ENCODE data around the gene DIP2C.
"Not testable (repeated sequence)": the region's sequence is repeated elsewhere in the genome, so short reads cannot be mapped to it uniquely, and the experiment has no call there.

The DIP2C gene

DNA sequence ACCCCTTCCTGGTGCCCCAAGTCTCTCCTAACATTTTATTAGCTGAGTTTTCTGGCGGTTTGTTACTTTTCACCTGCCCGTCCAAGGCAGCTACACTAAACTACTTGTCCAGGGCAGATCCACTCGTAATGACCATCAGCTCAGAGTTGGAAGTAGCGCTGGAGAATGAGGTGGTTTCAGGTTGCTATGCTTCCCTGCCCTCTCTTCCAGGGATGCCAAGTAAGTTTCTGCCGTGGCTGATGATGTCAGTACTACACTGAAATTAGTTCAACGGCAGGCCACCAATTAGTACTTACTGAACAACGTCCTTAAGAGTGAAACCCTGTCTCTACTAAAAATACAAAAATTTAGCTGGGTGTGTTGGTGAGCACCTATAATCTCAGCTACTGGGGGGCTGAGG lies 55.2 kb downstream of the DIP2C start:
- H3K27me3 ChIP-seq (ENCODE audit: insufficient read depth, low read length), result no peaks in the 10 kb centered on the region
- H3K79me2 ChIP-seq (ENCODE audit: control insufficient read depth, insufficient read depth, low read length, poor library complexity), result peaks cover 3% of the 10 kb centered on the region
- H3K23ac ChIP-seq (ENCODE audit: low read length), result no peak overlapping the region
- H2AK5ac ChIP-seq (ENCODE audit: low read length), result no peak overlapping the region
- WGBS (ENCODE audit: extremely low coverage, insufficient coverage, insufficient read length), result no CpG with 5 or more reads among the region's 7 CpGs
- H3K79me1 ChIP-seq (ENCODE audit: low read length), result no peaks in the 10 kb centered on the region
- H2AFZ ChIP-seq (ENCODE audit: insufficient read depth, low read length, poor library complexity), result no peak overlapping the region
- no peak overlapping the region for H3K18ac ChIP-seq (ENCODE audit: low read length)
- no peak overlapping the region for H4K8ac ChIP-seq (ENCODE audit: low read depth, low read length)
- H3K36me3 ChIP-seq (ENCODE audit: control insufficient read depth in 1 of 2, insufficient read depth in 2 of 2, low read length in 2 of 2), result peaks cover 0 to 6% of the 10 kb centered on the region in 2 experiments
- H3K4ac ChIP-seq (ENCODE audit: low read depth, low read length), result no peak overlapping the region
- no peak overlapping the region for H3K9ac ChIP-seq (ENCODE audit: low read length)
- no peak overlapping the region for H3K14ac ChIP-seq (ENCODE audit: low read length)
- H3K4me2 ChIP-seq (ENCODE audit: low read length), result no peak overlapping the region
- no peak overlapping the region for H2BK5ac ChIP-seq (ENCODE audit: low read depth, low read length, poor library complexity)
- H3K27ac ChIP-seq (ENCODE audit: low read depth, low read length), result no peak overlapping the region
- H2BK12ac ChIP-seq (ENCODE audit: low read length), result no peak overlapping the region
- H3K4me1 ChIP-seq (ENCODE audit: control insufficient read depth in 1 of 2, insufficient read depth in 2 of 2, low read length in 2 of 2), result peaks cover 3 to 7% of the 10 kb centered on the region in 2 experiments
- no peak overlapping the region for H2BK120ac ChIP-seq (ENCODE audit: insufficient read depth, low read length, poor library complexity)
- no peak overlapping the region for H4K12ac ChIP-seq (ENCODE audit: low read depth, low read length)
- H4K91ac ChIP-seq (ENCODE audit: low read depth, low read length), result no peak overlapping the region
- no peak overlapping the region for H3K4me3 ChIP-seq (ENCODE audit: low read depth, low read length)
- H3K9me3 ChIP-seq (ENCODE audit: insufficient read depth, low read depth, low read length), result no peaks in the 10 kb centered on the region
- DNase-seq, result no peak

GRCh38 chr10:633279-634245 lies 55.9 kb downstream of the DIP2C start:
- peak overlapping the region; percentile 76 for H3K18ac ChIP-seq (ENCODE audit: low read length)
- H2AFZ ChIP-seq (ENCODE audit: insufficient read depth, low read length, poor library complexity), result peak overlapping the region; percentile 19
- no peak overlapping the region for H3K14ac ChIP-seq (ENCODE audit: low read length)
- no peak overlapping the region for H4K12ac ChIP-seq (ENCODE audit: low read depth, low read length)
- H4K8ac ChIP-seq (ENCODE audit: low read depth, low read length), result no peak overlapping the region
- no peak overlapping the region for H3K27ac ChIP-seq (ENCODE audit: low read depth, low read length)
- no peak overlapping the region for H3K4me2 ChIP-seq (ENCODE audit: low read length)
- no peaks in the 10 kb centered on the region for H3K79me1 ChIP-seq (ENCODE audit: low read length)
- peaks cover 3 to 7% of the 10 kb centered on the region in 2 experiments for H3K4me1 ChIP-seq (ENCODE audit: control insufficient read depth in 1 of 2, insufficient read depth in 2 of 2, low read length in 2 of 2)
- no peak overlapping the region for H3K23ac ChIP-seq (ENCODE audit: low read length)
- no peak overlapping the region for H3K4me3 ChIP-seq (ENCODE audit: low read depth, low read length)
- no peak overlapping the region for H2BK12ac ChIP-seq (ENCODE audit: low read length)
- peaks cover 3% of the 10 kb centered on the region for H3K79me2 ChIP-seq (ENCODE audit: control insufficient read depth, insufficient read depth, low read length, poor library complexity)
- H3K27me3 ChIP-seq (ENCODE audit: insufficient read depth, low read length), result no peaks in the 10 kb centered on the region
- no peak overlapping the region for H2BK120ac ChIP-seq (ENCODE audit: insufficient read depth, low read length, poor library complexity)
- no peak overlapping the region for H4K91ac ChIP-seq (ENCODE audit: low read depth, low read length)
- DNase-seq, result no peak
- no peaks in the 10 kb centered on the region for H3K9me3 ChIP-seq (ENCODE audit: insufficient read depth, low read depth, low read length)
- H3K36me3 ChIP-seq (ENCODE audit: control insufficient read depth in 1 of 2, insufficient read depth in 2 of 2, low read length in 2 of 2), result peaks cover 0 to 6% of the 10 kb centered on the region in 2 experiments
- H2BK5ac ChIP-seq (ENCODE audit: low read depth, low read length, poor library complexity), result no peak overlapping the region
- WGBS (ENCODE audit: extremely low coverage, insufficient coverage, insufficient read length), result no CpG with 5 or more reads among the region's 39 CpGs
- no peak overlapping the region for H3K9ac ChIP-seq (ENCODE audit: low read length)
- H2AK5ac ChIP-seq (ENCODE audit: low read length), result no peak overlapping the region
- H3K4ac ChIP-seq (ENCODE audit: low read depth, low read length), result no peak overlapping the region

DNA sequence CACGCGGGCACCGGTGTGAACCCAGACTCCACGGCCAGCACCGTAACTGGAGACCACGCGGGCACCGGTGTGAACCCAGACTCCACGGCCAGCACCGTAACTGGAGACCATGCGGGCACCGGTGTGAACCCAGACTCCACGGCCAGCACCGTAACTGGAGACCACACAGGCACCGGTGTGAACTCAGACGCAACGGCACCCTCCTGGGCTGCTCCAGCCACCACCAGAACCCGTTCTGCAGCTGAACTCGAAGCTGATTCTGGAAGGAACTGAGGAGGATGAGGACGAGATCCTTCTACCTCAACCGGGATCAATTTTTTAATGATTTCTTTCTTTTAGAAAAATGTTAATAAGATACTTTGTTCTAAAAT lies 56.7 kb downstream of the DIP2C start:
- not testable (repeated sequence) for H3K4me1 ChIP-seq (ENCODE audit: control insufficient read depth in 1 of 2, insufficient read depth in 2 of 2, low read length in 2 of 2); H2BK120ac ChIP-seq (ENCODE audit: insufficient read depth, low read length, poor library complexity); H3K27me3 ChIP-seq (ENCODE audit: insufficient read depth, low read length); H3K27ac ChIP-seq (ENCODE audit: low read depth, low read length); H3K4me2 ChIP-seq (ENCODE audit: low read length); H3K9me3 ChIP-seq (ENCODE audit: insufficient read depth, low read depth, low read length); H4K91ac ChIP-seq (ENCODE audit: low read depth, low read length); H3K36me3 ChIP-seq (ENCODE audit: control insufficient read depth in 1 of 2, insufficient read depth in 2 of 2, low read length in 2 of 2); H3K4me3 ChIP-seq (ENCODE audit: low read depth, low read length); H3K79me1 ChIP-seq (ENCODE audit: low read length); DNase-seq; H4K12ac ChIP-seq (ENCODE audit: low read depth, low read length); H2BK5ac ChIP-seq (ENCODE audit: low read depth, low read length, poor library complexity); H3K23ac ChIP-seq (ENCODE audit: low read length); H3K79me2 ChIP-seq (ENCODE audit: control insufficient read depth, insufficient read depth, low read length, poor library complexity); H2AFZ ChIP-seq (ENCODE audit: insufficient read depth, low read length, poor library complexity); H2BK12ac ChIP-seq (ENCODE audit: low read length); H4K8ac ChIP-seq (ENCODE audit: low read depth, low read length); H3K9ac ChIP-seq (ENCODE audit: low read length); H3K18ac ChIP-seq (ENCODE audit: low read length); H2AK5ac ChIP-seq (ENCODE audit: low read length); H3K14ac ChIP-seq (ENCODE audit: low read length); H3K4ac ChIP-seq (ENCODE audit: low read depth, low read length)
- WGBS (ENCODE audit: extremely low coverage, insufficient coverage, insufficient read length), result no CpG with 5 or more reads among the region's 21 CpGs

- not testable (repeated sequence) for H3K9ac ChIP-seq (ENCODE audit: low read length); H3K4me3 ChIP-seq (ENCODE audit: low read depth, low read length); H2BK120ac ChIP-seq (ENCODE audit: insufficient read depth, low read length, poor library complexity); H3K4me2 ChIP-seq (ENCODE audit: low read length); H3K4me1 ChIP-seq (ENCODE audit: control insufficient read depth in 1 of 2, insufficient read depth in 2 of 2, low read length in 2 of 2); H2BK5ac ChIP-seq (ENCODE audit: low read depth, low read length, poor library complexity); H3K79me2 ChIP-seq (ENCODE audit: control insufficient read depth, insufficient read depth, low read length, poor library complexity); H3K27me3 ChIP-seq (ENCODE audit: insufficient read depth, low read length); H3K9me3 ChIP-seq (ENCODE audit: insufficient read depth, low read depth, low read length); H3K4ac ChIP-seq (ENCODE audit: low read depth, low read length); H2AK5ac ChIP-seq (ENCODE audit: low read length); H3K79me1 ChIP-seq (ENCODE audit: low read length); H3K23ac ChIP-seq (ENCODE audit: low read length); H3K36me3 ChIP-seq (ENCODE audit: control insufficient read depth in 1 of 2, insufficient read depth in 2 of 2, low read length in 2 of 2); H4K12ac ChIP-seq (ENCODE audit: low read depth, low read length); H3K14ac ChIP-seq (ENCODE audit: low read length); H2BK12ac ChIP-seq (ENCODE audit: low read length); H2AFZ ChIP-seq (ENCODE audit: insufficient read depth, low read length, poor library complexity); H4K91ac ChIP-seq (ENCODE audit: low read depth, low read length); H4K8ac ChIP-seq (ENCODE audit: low read depth, low read length); H3K18ac ChIP-seq (ENCODE audit: low read length); H3K27ac ChIP-seq (ENCODE audit: low read depth, low read length); DNase-seq
- WGBS (ENCODE audit: extremely low coverage, insufficient coverage, insufficient read length), result no CpG with 5 or more reads among the region's 51 CpGs
Observed at GRCh38 chr10:632155-632806, 57.2 kb downstream of the DIP2C start.

Measured in trophoblast cell (in vitro differentiated cells and primary cell).